Parathyroid adenoma (tissue), 2 donors: ENCODE results near the gene FAT2.

Experiments used
- H2AFZ ChIP-seq: fragments of 300-600 bp; sonication (generic); one replicate; pipeline ENCODE4 v1.7.0; 2017; ENCODE audit warnings: antibody characterized with exemption, mild to moderate bottlenecking
- H3K27ac ChIP-seq: fragments of 300-600 bp; sonication (generic); one replicate; pipeline ENCODE4 v1.7.0; 2017
- H3K27me3 ChIP-seq: fragments of 300-600 bp; sonication (generic); one replicate; pipeline ENCODE4 v1.7.0; 2017; ENCODE audit warnings: low read length; ENCODE audit not compliant: control insufficient read depth, insufficient read depth
- H3K36me3 ChIP-seq: fragments of 300-600 bp; sonication (generic); one replicate; pipeline ENCODE4 v1.7.0; 2017; ENCODE audit warnings: low read length; ENCODE audit not compliant: control insufficient read depth, insufficient read depth
- H3K4me1 ChIP-seq: fragments of 300-600 bp; sonication (generic); one replicate; pipeline ENCODE4 v1.7.0; 2017; ENCODE audit warnings: control low read depth
- H3K4me2 ChIP-seq: fragments of 300-600 bp; sonication (generic); one replicate; pipeline ENCODE4 v1.7.0; 2017; ENCODE audit warnings: low read length
- H3K4me3 ChIP-seq: fragments of 300-600 bp; sonication (generic); one replicate; pipeline ENCODE4 v1.7.0; 2017; ENCODE audit warnings: low read depth, low read length
- H3K79me2 ChIP-seq: fragments of 300-600 bp; sonication (generic); one replicate; pipeline ENCODE4 v1.7.0; 2017; ENCODE audit warnings: control low read depth
- H3K9ac ChIP-seq: fragments of 300-600 bp; sonication (generic); one replicate; pipeline ENCODE4 v1.7.0; 2017; ENCODE audit warnings: mild to moderate bottlenecking
- H3K9me3 ChIP-seq: fragments of 300-600 bp; sonication (generic); one replicate; pipeline ENCODE4 v1.7.0; 2017; ENCODE audit warnings: low read length; ENCODE audit not compliant: control insufficient read depth
- TF ChIP-seq, protein P1 (sequence below): fragments of 300-600 bp; sonication (generic); IDR thresholded peaks from one replicate; pipeline ENCODE4 v1.7.0; 2017; ENCODE audit warnings: antibody characterized with exemption, mild to moderate bottlenecking
- donor health status: primary hyperparathyroidism.

Gene FAT2

DNA sequence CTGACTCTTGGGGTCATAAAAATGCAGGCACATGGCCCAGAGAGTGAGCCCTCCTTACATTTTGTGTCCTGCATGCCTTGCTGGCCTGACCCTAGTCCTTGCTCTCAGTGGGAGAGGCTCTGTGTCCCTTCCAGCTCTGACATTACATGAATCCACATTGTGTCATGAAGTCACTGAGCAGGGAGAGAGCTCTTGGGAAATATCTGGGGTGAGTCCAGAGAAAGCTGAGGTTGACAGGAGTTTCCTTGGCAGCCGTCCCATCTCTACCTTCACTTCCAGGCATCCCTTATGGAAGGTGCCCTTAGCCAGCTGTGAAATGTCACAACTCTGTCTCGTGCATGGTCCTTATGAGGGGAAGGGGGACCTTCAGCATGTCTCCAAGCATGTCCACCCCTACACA, 41.0 kb downstream of the FAT2 start:
- no peak overlapping the region for H3K9ac ChIP-seq
- H3K27me3 ChIP-seq: no peaks in the 10 kb centered on the region
- H3K9me3 ChIP-seq: no peaks in the 10 kb centered on the region
- peaks cover 5% of the 10 kb centered on the region for H3K4me1 ChIP-seq
- TF ChIP-seq, protein P1, sequence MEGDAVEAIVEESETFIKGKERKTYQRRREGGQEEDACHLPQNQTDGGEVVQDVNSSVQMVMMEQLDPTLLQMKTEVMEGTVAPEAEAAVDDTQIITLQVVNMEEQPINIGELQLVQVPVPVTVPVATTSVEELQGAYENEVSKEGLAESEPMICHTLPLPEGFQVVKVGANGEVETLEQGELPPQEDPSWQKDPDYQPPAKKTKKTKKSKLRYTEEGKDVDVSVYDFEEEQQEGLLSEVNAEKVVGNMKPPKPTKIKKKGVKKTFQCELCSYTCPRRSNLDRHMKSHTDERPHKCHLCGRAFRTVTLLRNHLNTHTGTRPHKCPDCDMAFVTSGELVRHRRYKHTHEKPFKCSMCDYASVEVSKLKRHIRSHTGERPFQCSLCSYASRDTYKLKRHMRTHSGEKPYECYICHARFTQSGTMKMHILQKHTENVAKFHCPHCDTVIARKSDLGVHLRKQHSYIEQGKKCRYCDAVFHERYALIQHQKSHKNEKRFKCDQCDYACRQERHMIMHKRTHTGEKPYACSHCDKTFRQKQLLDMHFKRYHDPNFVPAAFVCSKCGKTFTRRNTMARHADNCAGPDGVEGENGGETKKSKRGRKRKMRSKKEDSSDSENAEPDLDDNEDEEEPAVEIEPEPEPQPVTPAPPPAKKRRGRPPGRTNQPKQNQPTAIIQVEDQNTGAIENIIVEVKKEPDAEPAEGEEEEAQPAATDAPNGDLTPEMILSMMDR: no peak
- H3K79me2 ChIP-seq: no peaks in the 10 kb centered on the region
- H3K36me3 ChIP-seq: no peaks in the 10 kb centered on the region
- no peak overlapping the region for H2AFZ ChIP-seq
- H3K4me3 ChIP-seq: no peak overlapping the region
- H3K4me2 ChIP-seq: no peak overlapping the region
- no peak overlapping the region for H3K27ac ChIP-seq

DNA sequence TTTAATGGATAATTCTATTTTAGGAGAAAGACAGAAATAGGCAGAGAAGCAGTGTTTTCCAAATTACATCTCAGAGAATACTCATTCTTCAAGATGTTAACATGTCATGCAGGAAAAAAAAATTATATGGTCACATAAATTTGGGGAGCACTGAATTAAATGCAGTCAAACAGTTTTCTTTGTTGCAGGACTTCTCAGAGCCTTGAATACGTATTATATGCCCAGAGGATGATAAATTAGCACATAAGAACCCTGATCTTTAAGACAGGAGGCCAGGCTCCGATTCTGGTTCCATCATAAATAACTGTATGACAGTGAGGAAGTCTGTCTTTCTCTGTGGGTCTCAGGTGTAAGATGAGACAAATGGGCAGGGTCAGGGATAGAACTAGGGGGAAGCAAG, 41.4 kb downstream of the FAT2 start:
- no peaks in the 10 kb centered on the region for H3K9me3 ChIP-seq
- no peak overlapping the region for H3K9ac ChIP-seq
- H3K27ac ChIP-seq: no peak overlapping the region
- no peak overlapping the region for H3K4me3 ChIP-seq
- peaks cover 5% of the 10 kb centered on the region for H3K4me1 ChIP-seq
- no peaks in the 10 kb centered on the region for H3K79me2 ChIP-seq
- no peak overlapping the region for H3K4me2 ChIP-seq
- TF ChIP-seq, protein P1: no peak
- H2AFZ ChIP-seq: no peak overlapping the region
- no peaks in the 10 kb centered on the region for H3K27me3 ChIP-seq
- no peaks in the 10 kb centered on the region for H3K36me3 ChIP-seq

DNA sequence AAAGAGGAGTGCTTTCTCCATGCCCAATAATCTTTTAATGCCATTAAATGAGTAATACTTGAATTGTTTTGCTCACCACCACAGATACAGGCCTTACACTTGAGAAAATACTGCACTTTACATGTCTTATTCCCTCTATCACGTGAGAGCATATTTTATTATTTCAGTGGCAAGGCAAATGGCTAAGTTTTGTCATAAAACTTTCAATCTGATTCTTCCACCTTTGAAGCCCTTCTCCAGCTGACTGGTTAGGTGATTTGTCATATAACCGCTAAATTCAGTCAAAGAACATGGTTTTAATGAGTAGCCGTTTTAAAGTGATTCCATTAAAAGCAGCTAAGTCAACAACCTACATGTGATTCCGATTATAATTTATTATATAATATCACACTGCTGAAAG, 43.8 kb downstream of the FAT2 start:
- Histone ChIP-seq H3K4me3 (no peak overlapping the region), H3K9ac (no peak overlapping the region), H3K27me3 (no peaks in the 10 kb centered on the region), H3K79me2 (peaks cover under 1% of the 10 kb centered on the region), H3K27ac (no peak overlapping the region), H3K36me3 (no peaks in the 10 kb centered on the region), H3K4me1 (peaks cover 5% of the 10 kb centered on the region), H3K9me3 (no peaks in the 10 kb centered on the region), H3K4me2 (no peak overlapping the region), H2AFZ (no peak overlapping the region)
- TF ChIP-seq, protein P1: no peak

DNA sequence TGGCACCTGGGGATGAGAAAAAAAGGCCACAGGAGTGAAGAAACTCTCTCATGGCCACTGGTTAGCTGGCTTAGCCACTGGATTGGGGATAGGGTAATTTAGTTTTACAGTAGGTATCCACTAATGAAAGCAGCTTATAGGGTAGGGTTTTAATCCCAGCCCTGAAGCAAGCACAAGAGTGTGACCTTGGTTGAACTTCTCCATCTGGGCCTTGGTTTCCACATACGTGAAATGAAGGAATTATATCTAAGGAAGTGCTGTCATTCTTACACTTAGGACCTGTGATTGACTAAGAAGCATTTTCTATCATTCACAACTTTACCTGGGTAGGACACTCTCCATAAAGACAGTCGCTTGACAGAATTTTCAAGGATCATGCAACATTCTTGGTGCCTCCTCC, 49.6 kb downstream of the FAT2 start:
- no peaks in the 10 kb centered on the region for H3K36me3 ChIP-seq
- H3K9ac ChIP-seq: no peak overlapping the region
- H3K9me3 ChIP-seq: no peaks in the 10 kb centered on the region
- TF ChIP-seq, protein P1: no peak
- no peaks in the 10 kb centered on the region for H3K27me3 ChIP-seq
- peaks cover 2% of the 10 kb centered on the region for H3K79me2 ChIP-seq
- H2AFZ ChIP-seq: no peak overlapping the region
- no peaks in the 10 kb centered on the region for H3K4me1 ChIP-seq
- H3K4me3 ChIP-seq: no peak overlapping the region
- H3K27ac ChIP-seq: no peak overlapping the region
- H3K4me2 ChIP-seq: no peak overlapping the region
